H9 (cell line): Measurements from ENCODE around the gene PLEKHM3. TPM values are rescaled to one million over a fixed set of nuclear protein-coding genes. Genes with fewer than 3 reads are reported as not detected.

Source experiments
- DNase-seq: peaks from one replicate; pipeline ENCODE4 v3.0.0-alpha.2; 2017
- H2AFZ ChIP-seq: one replicate; pipeline ENCODE4 v1.6.1; 2013; ENCODE audit warnings: mild to moderate bottlenecking, low read length, control low read depth, moderate library complexity
- H2AK5ac ChIP-seq: 2 replicates; pipeline ENCODE4 v1.6.1; 2013; ENCODE audit warnings: low read length, control low read depth, mixed read lengths; ENCODE audit not compliant: insufficient read length
- H2BK120ac ChIP-seq: one replicate; pipeline ENCODE4 v1.6.1; 2013; ENCODE audit warnings: low read depth, mild to moderate bottlenecking, low read length, control low read depth, inconsistent platforms; ENCODE audit not compliant: poor library complexity, severe bottlenecking
- H2BK12ac ChIP-seq: 2 replicates; pipeline ENCODE4 v1.6.1; 2013; ENCODE audit warnings: low read length, control low read depth, mixed read lengths, low read depth; ENCODE audit not compliant: insufficient read length
- H2BK15ac ChIP-seq: 2 replicates; pipeline ENCODE4 v1.6.1; 2013; ENCODE audit warnings: low read depth, low read length, control low read depth
- H2BK20ac ChIP-seq: one replicate; pipeline ENCODE4 v1.6.1; 2013; ENCODE audit warnings: low read depth, mild to moderate bottlenecking, low read length, control low read depth, inconsistent platforms; ENCODE audit not compliant: poor library complexity, severe bottlenecking
- H2BK5ac ChIP-seq: 2 replicates; pipeline ENCODE4 v1.6.1; 2013; ENCODE audit warnings: low read length, control low read depth, mixed read lengths; ENCODE audit not compliant: insufficient read length
- H3K14ac ChIP-seq: 2 replicates; pipeline ENCODE4 v1.6.1; 2013; ENCODE audit warnings: low read length, control low read depth; ENCODE audit not compliant: insufficient read depth
- H3K18ac ChIP-seq: 2 replicates; pipeline ENCODE4 v1.6.1; 2013; ENCODE audit warnings: low read depth, mild to moderate bottlenecking, mixed read lengths, low read length, control low read depth; ENCODE audit not compliant: insufficient read length
- H3K23ac ChIP-seq: 2 replicates; pipeline ENCODE4 v1.6.1; 2013; ENCODE audit warnings: low read length, control low read depth, mixed read lengths, low read depth; ENCODE audit not compliant: insufficient read length
- H3K23me2 ChIP-seq: 2 replicates; pipeline ENCODE4 v1.6.1; 2013; ENCODE audit warnings: low read depth, mild to moderate bottlenecking, mixed read lengths, low read length, control low read depth; ENCODE audit not compliant: insufficient read length, poor library complexity, severe bottlenecking
- H3K27ac ChIP-seq: 2 replicates; pipeline ENCODE4 v1.5.1; 2013; ENCODE audit warnings: low read length, control low read depth, mixed read lengths, low read depth; ENCODE audit not compliant: insufficient read length
- H3K27me3 ChIP-seq: 2 replicates; pipeline ENCODE4 v1.6.1; 2013; ENCODE audit warnings: low read length, control low read depth, inconsistent platforms; ENCODE audit not compliant: insufficient read depth
- H3K4ac ChIP-seq: 2 replicates; pipeline ENCODE4 v1.6.1; 2013; ENCODE audit warnings: low read depth, mild to moderate bottlenecking, control low read depth, inconsistent platforms, low read length, moderate library complexity
- H3K4me1 ChIP-seq: 2 replicates; pipeline ENCODE4 v1.6.1; 2013; ENCODE audit warnings: low read length, control low read depth, inconsistent platforms; ENCODE audit not compliant: insufficient read depth
- H3K4me2 ChIP-seq: 2 replicates; pipeline ENCODE4 v1.6.1; 2013; ENCODE audit warnings: low read length, control low read depth, mixed read lengths; ENCODE audit not compliant: insufficient read length, insufficient read depth
- H3K56ac ChIP-seq: 2 replicates; pipeline ENCODE4 v1.6.1; 2013; ENCODE audit warnings: low read depth, mild to moderate bottlenecking, mixed read lengths, low read length, control low read depth; ENCODE audit not compliant: insufficient read length
- H3K79me1 ChIP-seq: 2 replicates; pipeline ENCODE4 v1.6.1; 2013; ENCODE audit warnings: low read depth, mild to moderate bottlenecking, moderate library complexity, low read length, control low read depth, inconsistent platforms; ENCODE audit not compliant: insufficient read depth, poor library complexity, severe bottlenecking
- H3K79me2 ChIP-seq: 2 replicates; pipeline ENCODE4 v1.6.1; 2013; ENCODE audit warnings: low read length, control low read depth, inconsistent platforms; ENCODE audit not compliant: insufficient read depth
- H3K9ac ChIP-seq: 2 replicates; pipeline ENCODE4 v1.6.1; 2013; ENCODE audit warnings: low read length, control low read depth, mixed read lengths; ENCODE audit not compliant: insufficient read length; ENCODE audit errors: extremely low read depth
- H3K9me3 ChIP-seq: one replicate; pipeline ENCODE4 v1.6.1; 2013; ENCODE audit warnings: low read depth, low read length, inconsistent platforms; ENCODE audit not compliant: control insufficient read depth
- H3T11ph ChIP-seq: one replicate; pipeline ENCODE4 v1.6.1; 2013; ENCODE audit warnings: mild to moderate bottlenecking, low read length, control low read depth, inconsistent platforms
- H4K20me1 ChIP-seq: one replicate; pipeline ENCODE4 v1.6.1; 2013; ENCODE audit not compliant: control insufficient read depth, insufficient read length, insufficient read depth
- H4K5ac ChIP-seq: 2 replicates; pipeline ENCODE4 v1.6.1; 2013; ENCODE audit warnings: low read depth, mild to moderate bottlenecking, mixed read lengths, low read length, control low read depth; ENCODE audit not compliant: insufficient read length
- H4K8ac ChIP-seq: replicated peaks from 2 replicates; pipeline ENCODE4 v1.6.1; 2013; ENCODE audit warnings: low read length, control low read depth, mixed read lengths, low read depth; ENCODE audit not compliant: insufficient read length
- H4K91ac ChIP-seq: 2 replicates; pipeline ENCODE4 v1.6.1; 2013; ENCODE audit warnings: low read depth, mild to moderate bottlenecking, moderate library complexity, mixed read lengths, low read length, control low read depth; ENCODE audit not compliant: insufficient read length
- H3K27ac Mint-ChIP-seq, 3 experiments: 2 replicates in 2 of 3; 3 replicates in 1 of 3; pipeline ENCODE4 v1.8.0; 2020 to 2021; ENCODE audit warnings: mixed read lengths in 3 of 3, mild to moderate bottlenecking in 1 of 3, moderate library complexity in 1 of 3
- H3K27me3 Mint-ChIP-seq: 2 replicates; pipeline ENCODE4 v1.8.0; 2021; ENCODE audit warnings: low read depth, mild to moderate bottlenecking, moderate library complexity, mixed read lengths
- H3K36me3 Mint-ChIP-seq, 3 experiments: 2 replicates in 2 of 3; 3 replicates in 1 of 3; pipeline ENCODE4 v1.8.0; 2020 to 2021; ENCODE audit warnings: low read depth in 3 of 3, mixed read lengths in 3 of 3; ENCODE audit not compliant: insufficient read depth in 1 of 3
- H3K4me1 Mint-ChIP-seq, 2 experiments: 2 replicates each; pipeline ENCODE4 v1.8.0; 2020; ENCODE audit warnings: mixed read lengths in 2 of 2
- H3K4me3 Mint-ChIP-seq, 2 experiments: 2 replicates in 1 of 2; 3 replicates in 1 of 2; pipeline ENCODE4 v1.8.0; 2020 to 2021; ENCODE audit warnings: mild to moderate bottlenecking in 2 of 2, mixed read lengths in 2 of 2, moderate library complexity in 1 of 2
- H3K9me3 Mint-ChIP-seq, 2 experiments: 2 replicates in 1 of 2; 3 replicates in 1 of 2; pipeline ENCODE4 v1.8.0; 2020; ENCODE audit warnings: mild to moderate bottlenecking in 2 of 2, mixed read lengths in 2 of 2, moderate library complexity in 1 of 2
- WGBS: extraction: QIAGEN DNeasy Blood & Tissue Kit; methylation state at CpG from one replicate; pipeline ENCODE4 v1.1.7; 2013; ENCODE audit warnings: missing lambda C conversion rate, low lambda C conversion rate, mixed read lengths; ENCODE audit not compliant: insufficient read length; ENCODE audit errors: extremely low coverage; 5-methylcytosine and 5-hydroxymethylcytosine counted together
- total RNA-seq: library from RNA; stranded (reverse); gene quantifications from 2 replicates; pipeline ENCODE4 v1.2.1, GENCODE V29; 2021
- TF ChIP-seq, protein P1 (sequence below): fragments of 200-600 bp; sonication (generic); conservative IDR thresholded peaks from 3 replicates; pipeline ENCODE4 v1.8.0; 2021; ENCODE audit warnings: antibody characterized with exemption, mild to moderate bottlenecking

The PLEKHM3 gene
- total RNA-seq, 1 experiment from 2014 or later: 7.5 TPM

DNA sequence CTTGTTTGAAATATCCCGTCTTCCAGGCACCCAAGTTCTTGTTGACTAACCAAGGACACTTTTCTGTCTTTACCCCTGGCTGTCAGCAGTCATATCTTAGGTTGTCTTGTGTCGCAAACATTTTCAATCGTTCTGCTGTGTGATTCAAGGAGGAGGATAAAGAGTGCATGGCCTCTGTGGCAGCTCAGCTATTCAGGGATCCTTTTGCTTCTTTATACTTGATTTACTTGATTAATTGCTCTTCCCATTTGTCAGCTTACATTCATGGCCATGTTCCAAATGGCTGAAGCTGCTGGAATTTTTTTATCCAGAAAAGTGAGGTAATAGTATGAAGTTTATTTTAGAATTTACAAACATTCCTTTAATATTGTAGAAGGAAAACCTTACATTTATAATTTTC lies 158.3 kb downstream of the PLEKHM3 start:
- WGBS: no CpG with 5 or more reads among the region's 3 CpGs

More for the DNA sequence above, 158.3 kb downstream of the PLEKHM3 start:
- no peak overlapping the region for H4K5ac ChIP-seq
- no peak overlapping the region for H2BK20ac ChIP-seq
- no peak overlapping the region for H3K4ac ChIP-seq
- no peak overlapping the region for H2BK12ac ChIP-seq
- Mint-ChIP-seq H3K4me3 (no peak overlapping the region), H3K36me3 (no peaks in the 10 kb centered on the region), H3K27me3 (no peaks in the 10 kb centered on the region), H3K4me1 (peaks cover 9 to 12% of the 10 kb centered on the region in 2 experiments), H3K9me3 (no peaks in the 10 kb centered on the region), H3K27ac (no peak overlapping the region)
- H2BK5ac ChIP-seq: no peak overlapping the region
- H2AFZ ChIP-seq: no peak overlapping the region
- H3K79me2 ChIP-seq: no peaks in the 10 kb centered on the region
- H3K27ac ChIP-seq: no peak overlapping the region
- no peak overlapping the region for H3K9ac ChIP-seq
- no peaks in the 10 kb centered on the region for H3K27me3 ChIP-seq
- no peak overlapping the region for H3K56ac ChIP-seq
- H4K91ac ChIP-seq: no peak overlapping the region
- no peak overlapping the region for H3K23ac ChIP-seq
- no peak overlapping the region for H3K18ac ChIP-seq
- H3K23me2 ChIP-seq: no peaks in the 10 kb centered on the region
- TF ChIP-seq, protein P1, sequence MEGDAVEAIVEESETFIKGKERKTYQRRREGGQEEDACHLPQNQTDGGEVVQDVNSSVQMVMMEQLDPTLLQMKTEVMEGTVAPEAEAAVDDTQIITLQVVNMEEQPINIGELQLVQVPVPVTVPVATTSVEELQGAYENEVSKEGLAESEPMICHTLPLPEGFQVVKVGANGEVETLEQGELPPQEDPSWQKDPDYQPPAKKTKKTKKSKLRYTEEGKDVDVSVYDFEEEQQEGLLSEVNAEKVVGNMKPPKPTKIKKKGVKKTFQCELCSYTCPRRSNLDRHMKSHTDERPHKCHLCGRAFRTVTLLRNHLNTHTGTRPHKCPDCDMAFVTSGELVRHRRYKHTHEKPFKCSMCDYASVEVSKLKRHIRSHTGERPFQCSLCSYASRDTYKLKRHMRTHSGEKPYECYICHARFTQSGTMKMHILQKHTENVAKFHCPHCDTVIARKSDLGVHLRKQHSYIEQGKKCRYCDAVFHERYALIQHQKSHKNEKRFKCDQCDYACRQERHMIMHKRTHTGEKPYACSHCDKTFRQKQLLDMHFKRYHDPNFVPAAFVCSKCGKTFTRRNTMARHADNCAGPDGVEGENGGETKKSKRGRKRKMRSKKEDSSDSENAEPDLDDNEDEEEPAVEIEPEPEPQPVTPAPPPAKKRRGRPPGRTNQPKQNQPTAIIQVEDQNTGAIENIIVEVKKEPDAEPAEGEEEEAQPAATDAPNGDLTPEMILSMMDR: no peak
- no peaks in the 10 kb centered on the region for H3K4me1 ChIP-seq
- no peak overlapping the region for H3K14ac ChIP-seq
- no peak overlapping the region for H3T11ph ChIP-seq
- no peaks in the 10 kb centered on the region for H3K9me3 ChIP-seq
- H3K79me1 ChIP-seq: no peaks in the 10 kb centered on the region
- no peak overlapping the region for H2BK120ac ChIP-seq
- no peak overlapping the region for H2AK5ac ChIP-seq
- no peak overlapping the region for H3K4me2 ChIP-seq
- no peaks in the 10 kb centered on the region for H4K20me1 ChIP-seq
- DNase-seq: no peak
- no peak overlapping the region for H4K8ac ChIP-seq
- no peak overlapping the region for H2BK15ac ChIP-seq
